HG03045 (cell line): Measurements from ENCODE around the gene PDK1.
"Not testable (repeated sequence)": the region's sequence is repeated elsewhere in the genome, so short reads cannot be mapped to it uniquely, and the experiment has no call there.

Experiments
- ATAC-seq: cut with Tn5 transposase; IDR thresholded peaks from one replicate; pipeline ENCODE4 v1.9.1; 2021; ENCODE audit warnings: mild to moderate bottlenecking, moderate library complexity; ENCODE audit not compliant: unreplicated experiment

PDK1 gene

DNA sequence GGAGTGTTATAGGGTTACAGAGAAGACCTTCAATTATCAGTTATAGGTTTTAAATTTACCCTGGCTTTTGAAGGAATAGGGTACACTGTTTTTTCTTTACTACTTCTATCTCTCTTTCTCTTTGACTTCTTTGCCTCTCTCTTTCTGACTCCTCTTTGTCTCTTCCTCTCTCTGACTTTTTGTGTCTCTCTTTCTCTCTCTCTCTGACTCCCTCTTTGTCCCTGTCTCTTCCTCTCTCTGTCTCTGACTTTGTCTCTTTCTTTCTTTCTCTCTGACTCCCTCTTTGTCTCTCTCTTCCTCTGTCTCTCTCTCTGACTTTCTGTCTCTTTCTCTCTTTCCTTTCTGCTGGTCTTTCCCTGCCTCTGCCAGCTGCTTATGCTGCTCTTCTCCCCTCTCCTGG, 36.3 kb downstream of the PDK1 start:
- not testable (repeated sequence) for ATAC-seq

DNA sequence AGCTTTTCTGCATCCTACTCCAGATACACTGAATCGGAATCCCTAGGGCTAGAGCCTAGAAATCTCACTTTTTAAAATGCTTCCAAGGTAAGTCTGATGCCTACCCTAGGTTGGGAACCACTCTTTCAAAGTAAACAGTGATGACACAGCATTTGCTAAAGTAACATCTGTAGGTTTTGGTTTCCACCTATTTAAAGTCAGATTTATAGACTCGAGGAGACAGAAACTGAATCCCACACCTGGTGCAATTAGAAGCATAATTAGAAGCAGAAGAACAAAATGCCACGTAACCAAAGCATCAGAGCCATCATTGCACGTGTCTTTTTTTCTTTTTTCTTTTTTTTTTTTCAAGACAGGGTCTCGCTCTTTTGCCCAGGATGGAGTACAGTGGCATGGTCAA, 40.9 kb downstream of the PDK1 start:
- ATAC-seq, result peak; percentile 74

DNA sequence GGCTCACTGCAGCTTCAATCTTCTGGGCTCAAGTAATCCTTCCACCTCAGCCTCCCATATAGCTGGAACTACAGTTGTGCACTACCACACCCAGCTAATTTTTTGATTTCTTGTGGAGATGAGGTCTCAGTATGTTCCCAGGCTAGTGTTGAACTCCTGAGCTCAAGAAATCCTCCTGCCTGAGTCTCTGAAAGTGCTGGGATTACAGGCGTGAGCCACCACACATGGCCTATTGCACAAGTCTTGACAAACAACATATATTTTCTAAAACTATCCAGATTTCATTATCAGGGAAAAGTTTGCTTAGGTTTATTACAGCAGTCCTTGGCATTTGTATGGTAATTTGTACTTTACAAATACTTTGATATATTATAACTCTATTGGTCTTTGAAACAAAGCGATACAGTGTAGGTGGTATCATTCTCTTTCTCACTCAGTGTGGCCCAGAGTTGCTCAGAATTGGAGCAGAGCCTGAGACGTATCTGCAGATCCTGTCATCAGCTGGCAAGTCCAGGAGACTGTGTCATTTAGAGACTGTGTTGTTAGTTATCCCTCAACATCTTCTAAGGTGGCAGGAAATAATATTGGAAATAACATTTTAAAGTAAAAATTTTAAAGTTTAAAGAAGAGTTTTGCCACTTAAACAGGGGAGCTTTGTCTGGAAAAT, 41.4 kb downstream of the PDK1 start:
- no peak for ATAC-seq

DNA sequence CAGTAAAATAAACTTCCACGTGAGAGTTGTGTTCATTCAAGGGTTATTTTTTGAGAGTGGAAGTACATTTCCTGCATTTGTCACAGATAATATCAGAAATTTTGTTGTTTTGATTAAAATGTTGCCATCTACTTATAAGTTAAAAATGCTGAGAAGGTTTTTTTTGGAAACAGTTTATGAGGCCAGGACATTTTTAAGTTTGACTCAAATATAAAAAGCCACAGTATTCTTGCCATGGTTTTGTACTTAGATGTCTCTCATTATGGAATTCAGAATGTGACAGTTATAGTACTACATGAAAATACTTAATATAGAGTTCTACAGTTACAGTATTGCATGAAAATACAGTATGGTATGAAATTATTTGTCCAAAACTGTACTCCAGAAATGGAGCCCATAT, 44.1 kb downstream of the PDK1 start:
- ATAC-seq, result no peak

DNA sequence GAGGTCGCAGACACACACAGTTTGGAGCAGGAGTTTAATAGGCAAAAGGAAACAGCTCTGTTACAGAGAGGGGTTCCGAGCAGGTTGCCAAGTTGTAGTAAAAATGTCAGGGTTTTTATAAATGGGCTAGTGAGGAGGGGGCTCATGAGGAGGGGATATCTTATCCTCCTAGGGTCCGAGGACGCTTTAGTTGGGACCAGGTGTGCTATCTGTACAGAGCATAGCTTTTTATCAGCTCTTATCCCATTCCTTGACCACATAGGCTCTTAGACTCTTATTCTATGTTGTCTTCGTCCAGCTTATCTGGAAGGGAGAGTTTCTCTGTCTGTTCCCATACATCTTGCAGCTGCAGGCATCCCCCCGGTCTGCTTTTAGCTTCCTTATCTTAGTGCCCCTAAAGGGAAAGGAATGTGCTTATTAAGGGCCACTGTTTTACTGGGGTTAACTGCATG, 44.7 kb downstream of the PDK1 start:
- ATAC-seq, result no peak

DNA sequence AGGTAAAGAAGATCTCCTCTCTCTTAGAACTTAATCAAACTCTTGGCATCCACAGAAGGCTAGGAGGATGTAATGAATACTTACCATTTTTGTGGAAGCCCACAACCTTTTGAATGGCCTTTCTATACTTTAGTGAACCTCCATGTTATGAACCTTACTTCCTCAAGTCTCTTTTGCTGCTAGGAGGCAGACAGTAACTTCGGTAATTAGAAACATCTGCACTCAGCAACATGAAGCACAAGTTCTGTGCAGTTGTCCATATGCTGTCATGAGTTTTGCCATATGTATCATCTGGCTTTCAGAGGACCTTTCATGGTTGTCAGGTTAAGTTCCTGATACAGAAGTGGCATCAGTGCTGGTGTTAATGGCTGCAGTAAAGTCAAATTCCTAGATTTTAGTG, 50.4 kb downstream of the PDK1 start:
- no peak for ATAC-seq

DNA sequence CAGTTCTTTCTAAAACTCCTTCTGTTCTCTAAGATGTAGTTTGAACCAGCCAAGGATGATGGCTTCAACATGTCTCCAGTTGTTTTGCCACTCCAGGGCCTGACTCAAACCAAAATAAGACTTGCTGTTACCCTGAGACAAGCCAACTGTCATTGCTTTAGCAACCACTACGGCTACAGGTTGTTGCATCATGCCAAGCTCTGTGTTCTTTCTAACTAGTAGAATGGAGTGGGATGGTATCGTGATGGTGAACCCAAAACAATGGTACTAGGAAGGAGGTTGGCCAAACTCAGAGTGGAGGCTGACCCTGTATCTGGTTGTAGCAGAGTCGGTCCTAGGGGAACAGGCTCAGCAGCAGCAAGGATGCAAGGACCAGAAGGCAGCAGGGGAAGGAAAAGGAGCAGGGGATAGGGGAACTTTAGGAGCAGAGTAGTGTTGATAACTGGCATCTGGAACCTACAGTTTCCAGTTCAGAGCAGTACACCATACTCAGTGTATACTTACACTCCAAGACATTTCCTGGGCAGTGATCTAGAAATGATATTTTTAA, 51.6 kb downstream of the PDK1 start:
- no peak for ATAC-seq

DNA sequence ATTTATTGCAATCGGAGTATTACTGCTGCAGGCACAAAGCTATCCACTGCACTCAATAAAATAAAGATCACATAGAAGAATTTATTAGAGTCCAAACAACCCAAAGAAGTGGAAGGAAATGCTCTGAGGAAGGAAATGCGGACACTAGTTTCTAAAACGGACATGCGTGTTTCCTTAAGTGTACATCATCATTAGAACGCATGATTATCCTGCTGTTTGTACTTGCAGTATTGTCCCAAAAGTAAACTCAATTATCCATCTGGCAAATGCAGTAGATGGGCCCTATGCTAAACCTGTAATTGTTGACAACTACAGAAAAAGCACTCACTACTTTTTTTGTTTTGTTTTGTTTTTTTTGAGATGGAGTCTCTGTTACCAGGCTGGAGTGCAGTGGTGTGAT, 53.6 kb downstream of the PDK1 start:
- no peak for ATAC-seq

DNA sequence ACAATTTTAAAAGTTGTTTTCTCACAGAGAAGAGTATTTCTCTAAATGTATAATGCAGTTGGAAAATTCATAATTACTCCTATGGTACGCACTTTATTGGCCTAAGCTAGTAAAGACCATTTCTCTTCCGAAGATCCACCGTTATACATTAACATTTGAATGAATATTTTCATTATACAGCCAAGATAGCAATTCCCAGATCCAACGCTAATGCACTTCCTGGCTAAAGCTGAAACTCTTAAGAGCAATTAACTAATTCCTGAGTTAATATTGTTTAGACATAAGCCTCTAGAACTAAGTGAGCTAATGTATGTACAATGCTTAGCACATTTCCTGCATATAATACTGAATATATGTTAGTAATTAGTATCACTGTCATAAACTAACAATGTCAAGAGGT, 56.2 kb downstream of the PDK1 start:
- ATAC-seq, result no peak

DNA sequence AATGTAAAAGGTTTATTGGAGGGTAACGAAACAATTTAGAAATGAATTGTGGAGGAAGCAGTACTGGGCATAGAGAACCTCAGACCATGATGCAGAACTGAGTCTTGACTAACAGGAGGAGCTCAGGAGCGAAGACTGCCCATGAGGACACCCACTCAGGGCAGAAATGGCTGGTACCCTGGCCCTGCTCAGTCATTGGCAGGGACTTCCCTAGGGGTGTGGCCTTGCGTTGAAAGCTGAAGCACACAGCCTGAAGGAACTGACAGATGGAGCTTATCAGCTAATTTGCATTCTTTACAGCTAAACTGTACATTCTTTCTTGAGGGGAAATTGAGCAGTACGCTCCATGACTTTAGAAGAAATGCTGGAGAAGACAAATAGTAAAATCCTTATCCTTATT, 57.1 kb downstream of the PDK1 start:
- no peak for ATAC-seq

DNA sequence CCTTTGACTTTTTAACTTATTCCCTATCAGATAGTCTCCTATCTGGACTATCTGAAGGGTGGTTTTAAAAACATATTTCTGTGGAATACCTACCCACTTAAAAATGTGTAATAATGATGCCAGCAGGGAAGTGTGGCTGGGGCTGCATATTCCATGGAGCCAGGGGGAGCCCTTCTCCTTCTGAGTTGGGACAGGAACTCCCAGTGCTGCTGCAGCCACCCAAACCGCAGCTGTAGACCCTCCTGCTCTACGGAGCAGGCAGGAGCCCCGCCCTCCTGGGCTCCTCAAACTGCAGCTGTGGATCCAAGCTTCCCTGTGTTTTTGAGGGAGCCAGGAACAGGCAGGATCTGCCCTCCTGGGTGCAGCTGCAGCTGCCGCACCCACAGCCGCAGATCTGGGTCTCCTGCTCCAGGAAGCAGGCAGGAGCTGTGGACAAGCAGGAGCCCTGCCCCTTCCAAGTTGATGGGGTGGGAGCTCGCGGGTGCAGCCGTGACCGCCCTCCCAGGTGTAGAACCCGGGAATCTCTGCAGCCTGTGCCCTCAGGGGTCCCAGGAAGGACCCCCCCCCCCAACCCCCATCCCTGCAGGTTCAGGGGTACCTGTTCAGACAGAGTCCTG, 57.8 kb downstream of the PDK1 start:
- ATAC-seq, result no peak

DNA sequence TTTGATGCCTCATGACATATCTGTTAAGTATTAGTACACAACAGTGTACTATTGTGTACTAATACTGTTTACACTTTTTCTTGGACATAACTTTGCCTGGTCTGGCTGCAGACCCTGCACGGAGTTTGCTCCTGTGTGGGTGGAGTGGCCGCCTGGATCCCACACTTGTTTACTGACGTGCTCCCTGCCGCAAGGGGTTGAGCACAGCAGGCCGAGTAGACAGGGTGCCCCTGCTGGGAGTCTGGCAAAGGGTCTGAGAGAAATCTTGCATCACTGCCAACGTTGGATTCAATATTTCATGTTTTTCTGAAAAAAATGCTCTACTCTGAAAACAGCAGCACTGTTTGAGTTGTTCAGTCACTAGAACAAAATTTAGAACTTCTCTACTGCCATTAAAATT, 59.0 kb downstream of the PDK1 start:
- no peak for ATAC-seq

DNA sequence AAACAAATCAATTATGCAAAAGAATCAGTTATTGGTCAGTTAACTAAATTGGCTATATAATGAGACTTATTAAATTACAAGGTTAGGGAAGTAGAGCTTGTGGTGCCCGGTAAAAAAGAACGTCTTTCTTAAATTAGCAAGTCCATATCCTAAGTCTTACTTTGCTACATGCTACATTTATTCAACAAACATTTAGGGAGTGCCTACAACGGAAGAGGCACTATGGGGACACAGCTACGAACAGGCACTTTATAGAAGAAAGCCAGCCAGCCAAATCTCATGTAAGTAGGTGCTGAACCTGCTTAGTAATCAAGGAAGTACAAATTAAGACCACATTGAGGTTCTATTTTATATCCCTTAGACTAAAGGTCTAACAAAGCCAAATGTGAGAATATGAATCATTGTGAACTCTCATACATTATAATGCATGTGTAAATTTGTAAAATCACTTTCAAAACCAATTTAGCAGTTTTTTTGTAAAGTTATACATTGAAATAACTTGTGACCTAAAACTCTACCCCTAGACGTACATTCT, 59.9 kb downstream of the PDK1 start:
- ATAC-seq, result no peak

DNA sequence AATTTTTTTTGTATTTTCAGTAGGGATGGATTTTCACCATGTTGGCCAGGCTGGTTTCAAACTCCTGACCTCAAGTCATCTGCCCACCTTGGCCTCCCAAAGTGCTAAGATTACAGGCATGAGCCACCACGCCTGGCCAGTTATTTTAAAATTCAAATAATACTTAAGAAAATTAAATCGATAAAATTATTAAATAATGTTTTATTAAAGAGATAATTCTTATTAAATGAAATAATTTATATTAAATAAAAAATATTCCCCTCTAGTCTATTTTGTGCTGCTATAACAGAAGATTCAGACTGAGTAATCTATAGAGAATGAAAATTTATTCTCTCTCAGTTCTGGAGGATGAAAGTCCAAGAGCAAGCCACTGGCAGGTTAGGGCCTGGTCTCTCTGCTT, 61.2 kb downstream of the PDK1 start:
- ATAC-seq, result no peak

DNA sequence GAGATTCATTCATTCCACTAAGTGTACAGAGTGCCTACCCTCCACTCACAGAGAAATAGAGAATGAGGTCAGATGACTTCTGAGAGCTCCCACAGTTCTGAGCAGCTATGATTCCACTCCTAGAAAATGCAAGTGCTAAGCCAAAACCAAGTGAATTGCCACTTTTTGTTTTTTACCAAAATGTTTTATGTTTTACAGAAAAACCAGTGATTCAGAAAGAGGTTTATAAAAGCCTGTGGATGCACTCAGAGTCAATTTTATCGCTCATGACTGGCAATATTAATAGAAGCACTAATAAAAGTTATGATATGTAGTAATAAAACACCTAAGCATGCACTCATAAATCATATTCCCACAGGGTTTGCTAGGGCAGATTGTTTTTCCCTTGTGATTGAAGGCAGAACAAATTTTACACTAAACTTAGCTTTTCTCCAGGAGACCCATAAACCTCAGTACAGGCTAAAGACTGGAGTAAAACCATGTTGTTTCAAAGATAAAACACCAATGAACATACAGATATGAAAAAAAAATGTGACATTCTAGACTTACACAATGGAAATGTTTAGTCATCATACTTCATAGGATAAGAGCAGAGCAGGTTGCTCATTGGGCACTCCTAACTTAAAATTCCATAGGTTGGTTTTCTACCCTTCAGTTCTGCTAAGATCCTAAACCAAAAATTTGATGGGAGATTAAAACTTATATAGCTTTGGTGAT, 67.5 kb downstream of the PDK1 start:
- ATAC-seq, result no peak

DNA sequence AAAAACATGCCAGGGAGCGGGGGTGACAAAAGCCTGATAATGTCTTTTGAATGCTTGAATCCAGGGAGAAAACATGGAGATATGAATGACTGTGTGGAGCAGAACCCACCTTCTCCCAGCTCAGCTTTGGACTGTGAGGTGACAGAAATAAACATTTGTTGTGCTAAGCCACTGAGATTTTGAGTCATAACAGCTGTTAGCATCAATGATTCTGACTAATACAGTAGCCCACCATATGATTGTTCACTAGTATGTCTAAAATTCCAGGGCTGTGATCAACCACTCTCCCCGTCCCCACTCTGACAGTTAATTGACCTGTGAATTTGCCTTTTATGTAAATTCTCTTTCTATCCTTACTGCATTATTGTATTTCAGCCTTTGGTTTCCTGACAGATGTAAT, 69.1 kb downstream of the PDK1 start:
- no peak for ATAC-seq

DNA sequence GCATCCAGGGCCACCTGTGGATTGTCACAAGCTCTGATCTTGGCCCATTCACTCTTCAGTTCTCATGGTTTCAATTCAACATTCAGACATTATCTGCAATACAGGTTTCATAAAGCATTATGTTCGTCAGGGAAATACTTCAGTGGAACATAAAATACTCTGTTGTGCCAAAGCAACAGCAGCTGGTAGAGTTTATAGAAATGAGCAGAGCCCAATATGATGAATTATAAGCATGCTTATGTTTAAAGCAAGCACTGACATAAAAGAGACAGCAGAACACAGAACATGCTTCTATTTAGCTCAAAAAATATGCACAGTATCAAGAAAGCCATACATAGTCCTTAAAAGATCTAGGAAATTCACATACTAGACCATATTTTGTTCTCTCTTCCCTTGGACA, 71.3 kb downstream of the PDK1 start:
- no peak for ATAC-seq

DNA sequence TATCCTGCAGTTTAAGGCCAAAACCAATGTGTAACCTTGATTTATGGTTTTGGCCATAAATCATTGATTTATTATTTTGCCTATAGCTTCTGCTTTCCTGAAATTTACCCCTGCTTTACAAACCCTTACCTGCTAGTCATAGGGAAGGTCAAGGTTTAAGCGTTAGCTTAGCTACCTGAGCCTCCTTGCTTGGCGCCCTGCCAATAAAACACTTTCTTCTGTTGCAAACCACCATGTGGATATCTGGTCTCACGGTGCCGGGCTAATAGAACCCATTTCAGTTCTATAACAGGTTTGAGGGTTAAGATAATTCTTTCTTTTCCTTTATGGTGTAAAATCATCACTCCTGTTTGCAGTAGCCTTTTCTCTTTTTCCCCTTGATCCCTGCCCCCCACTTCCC, 72.2 kb downstream of the PDK1 start:
- ATAC-seq, result no peak

DNA sequence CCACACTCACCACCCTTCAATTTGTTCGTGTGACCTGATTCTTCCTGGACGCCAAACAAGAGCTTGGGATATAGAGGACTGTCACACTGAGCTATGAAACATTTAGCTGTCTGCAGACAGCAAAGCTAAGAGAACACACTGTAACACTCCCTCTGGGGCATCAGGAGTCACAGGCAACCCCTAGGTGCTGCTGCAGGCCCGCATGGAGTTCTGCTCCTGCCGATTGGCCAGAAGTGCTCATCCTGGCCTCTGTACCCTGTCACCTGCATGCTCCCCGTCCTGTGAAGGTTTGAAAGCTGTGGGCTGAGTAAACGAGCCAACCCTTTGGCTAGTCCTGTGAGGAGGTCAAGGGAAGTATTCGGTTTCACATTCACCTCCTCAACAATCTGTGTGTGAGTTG, 73.7 kb downstream of the PDK1 start:
- no peak for ATAC-seq

DNA sequence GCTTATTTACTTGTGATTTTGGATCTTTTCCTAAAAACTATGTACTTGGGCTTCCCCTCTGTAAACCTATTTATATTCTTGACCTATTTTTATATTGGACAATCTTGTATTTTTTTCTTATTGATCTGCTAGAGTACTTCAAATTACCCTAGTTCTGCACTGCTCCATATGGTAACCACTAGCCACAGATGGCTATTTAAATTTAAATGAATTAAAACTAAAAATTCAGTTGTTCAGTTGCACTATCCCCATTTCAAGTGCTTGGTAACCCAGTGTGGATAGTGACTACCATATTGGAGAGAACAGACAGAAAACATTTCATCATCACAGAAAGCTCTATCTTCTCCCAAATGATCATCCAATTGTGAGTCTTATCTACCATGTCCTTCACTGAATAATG, 74.3 kb downstream of the PDK1 start:
- no peak for ATAC-seq

DNA sequence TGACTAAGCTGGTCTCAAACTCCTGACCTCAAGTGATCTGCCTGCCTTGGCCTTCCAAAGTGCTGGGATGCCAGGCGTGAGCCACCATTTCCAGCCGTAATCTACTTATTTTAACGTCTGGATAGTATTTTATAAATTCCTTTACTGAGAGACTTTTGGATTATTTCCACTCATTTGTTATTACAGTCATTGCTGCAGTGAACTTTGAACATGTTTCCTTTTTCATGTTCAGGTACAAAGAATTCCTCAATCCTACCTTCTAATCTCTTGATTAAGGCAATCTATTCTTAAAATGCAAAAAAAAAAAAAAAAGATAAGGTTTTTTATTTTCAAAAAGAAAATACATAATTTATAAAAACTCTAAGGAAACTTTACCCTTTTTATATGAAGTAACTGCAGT, 78.6 kb downstream of the PDK1 start:
- no peak for ATAC-seq

DNA sequence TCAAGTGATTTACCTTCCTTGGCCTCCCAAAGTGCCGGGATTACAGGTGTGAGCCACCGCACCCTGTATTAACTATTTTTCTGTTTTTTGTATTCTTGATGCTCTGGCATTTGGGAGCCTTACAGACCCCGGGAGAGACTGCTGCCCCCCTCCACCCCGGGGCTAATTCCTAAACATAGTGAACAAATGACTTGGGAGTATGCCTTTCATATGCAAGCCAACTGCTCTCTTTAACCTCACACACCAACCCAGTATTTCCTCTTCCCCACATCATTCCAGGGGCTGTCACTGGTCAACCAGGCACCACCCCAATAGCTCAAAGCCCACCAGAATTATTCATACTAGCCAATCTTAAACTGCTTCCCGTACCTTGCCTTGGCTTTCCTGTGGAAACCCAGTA, 79.7 kb downstream of the PDK1 start:
- no peak for ATAC-seq
